HepG2 (cell line): ENCODE measurements around the gene TOMM20. TPM values are rescaled to one million over a fixed set of nuclear protein-coding genes. Genes with fewer than 3 reads are reported as not detected.
A peak's percentile ranks its signal among the peaks of the same experiment; 100 is the strongest.

ENCODE experiments used
- ARNT2 ChIP-seq: sonication (generic); formaldehyde crosslinking; IDR thresholded peaks from 2 replicates; pipeline ENCODE4 v1.8.0; 2022; ENCODE audit warnings: mild to moderate bottlenecking, low read depth, missing genetic modification reagents, moderate library complexity
- BCL3 ChIP-seq: sonication (generic); formaldehyde crosslinking; IDR thresholded peaks from 2 replicates; pipeline ENCODE4 v1.5.1; 2020; ENCODE audit warnings: mild to moderate bottlenecking, missing genetic modification reagents, moderate library complexity
- HNRNPL ChIP-seq: fragments of 200-400 bp; formaldehyde crosslinking; IDR thresholded peaks from 2 replicates; pipeline ENCODE4 v1.6.1; 2017; ENCODE audit warnings: mild to moderate bottlenecking, low read depth, low read length
- KMT2B ChIP-seq: IDR thresholded peaks from 2 replicates; pipeline ENCODE4 v1.6.1; 2016; ENCODE audit warnings: missing genetic modification reagents, missing compliant biosample characterization
- MLXIP ChIP-seq: sonication (generic); formaldehyde crosslinking; IDR thresholded peaks from 2 replicates; pipeline ENCODE4 v1.9.0; 2021; ENCODE audit warnings: missing genetic modification reagents, borderline replicate concordance
- NONO ChIP-seq, 2 experiments: fragments of 450-650 bp in 1 of 2; sonication (generic) in 1 of 2; formaldehyde crosslinking in 1 of 2; IDR thresholded peaks in 1 of 2; conservative IDR thresholded peaks in 1 of 2; 2 replicates each; pipeline versions ENCODE4 v1.6.1 to v1.8.0; 2017 to 2022; ENCODE audit warnings: mild to moderate bottlenecking in 1 of 2, missing genetic modification reagents in 1 of 2, moderate library complexity in 1 of 2
- ONECUT2 ChIP-seq: sonication (generic); formaldehyde crosslinking; IDR thresholded peaks from 2 replicates; pipeline ENCODE4 v1.4.0; 2020; ENCODE audit warnings: missing genetic modification reagents
- PBX3 ChIP-seq: sonication (generic); formaldehyde crosslinking; IDR thresholded peaks from 2 replicates; pipeline ENCODE4 v1.8.1; 2023; ENCODE audit warnings: missing genetic modification reagents, inconsistent platforms, borderline replicate concordance
- RERE ChIP-seq: IDR thresholded peaks from 2 replicates; pipeline ENCODE4 v1.6.1; 2016; ENCODE audit warnings: low read depth, missing genetic modification reagents, missing compliant biosample characterization
- SAFB2 ChIP-seq: sonication (generic); formaldehyde crosslinking; IDR thresholded peaks from 2 replicates; pipeline ENCODE4 v1.5.1; 2020; ENCODE audit warnings: missing genetic modification reagents, low read depth, mild to moderate bottlenecking, borderline replicate concordance
- SETDB1 ChIP-seq: sonication (generic); formaldehyde crosslinking; IDR thresholded peaks from 2 replicates; pipeline ENCODE4 v1.5.1; 2020; ENCODE audit warnings: missing genetic modification reagents, mild to moderate bottlenecking, borderline replicate concordance
- SRSF1 ChIP-seq: fragments of 200-400 bp; formaldehyde crosslinking; optimal IDR thresholded peaks from 2 replicates; pipeline ENCODE3; 2017; ENCODE audit warnings: mild to moderate bottlenecking, low read depth, low read length, moderate library complexity
- ZBTB42 ChIP-seq: sonication (generic); formaldehyde crosslinking; IDR thresholded peaks from 2 replicates; pipeline ENCODE4 v1.5.0; 2020; ENCODE audit warnings: mild to moderate bottlenecking, missing genetic modification reagents
- ZBTB7B ChIP-seq: sonication (generic); formaldehyde crosslinking; IDR thresholded peaks from 2 replicates; pipeline ENCODE4 v1.4.0; 2020; ENCODE audit warnings: missing genetic modification reagents
- ZC3H13 ChIP-seq: sonication (generic); formaldehyde crosslinking; IDR thresholded peaks from 2 replicates; pipeline ENCODE4 v1.8.1; 2023; ENCODE audit warnings: mild to moderate bottlenecking, missing genetic modification reagents, moderate library complexity
- ZFP82 ChIP-seq: sonication (generic); formaldehyde crosslinking; IDR thresholded peaks from 2 replicates; pipeline ENCODE4 v1.5.1; 2020; ENCODE audit warnings: mild to moderate bottlenecking, missing genetic modification reagents, borderline replicate concordance
- ZNF234 ChIP-seq: sonication (generic); formaldehyde crosslinking; conservative IDR thresholded peaks from 2 replicates; pipeline ENCODE4 v1.5.1; 2020; ENCODE audit warnings: mild to moderate bottlenecking, missing genetic modification reagents
- ZNF7 ChIP-seq: IDR thresholded peaks from 2 replicates; pipeline ENCODE4 v1.6.1; 2016; ENCODE audit warnings: missing biosample characterization, missing genetic modification reagents
- ZNF720 ChIP-seq: sonication (generic); formaldehyde crosslinking; IDR thresholded peaks from 2 replicates; pipeline ENCODE4 v1.4.0; 2020; ENCODE audit warnings: missing genetic modification reagents
- ZNF747 ChIP-seq: sonication (generic); formaldehyde crosslinking; IDR thresholded peaks from 2 replicates; pipeline ENCODE4 v1.8.1; 2023; ENCODE audit warnings: missing genetic modification reagents, mild to moderate bottlenecking, borderline replicate concordance
- polyA plus RNA-seq, 8 experiments: library from polyadenylated mRNA; depleted of rRNA in 3 of 8; stranded (reverse) in 7 of 8; unstranded in 1 of 8; fragments of >200 nt; fragmentation: Illumina TruSeq in 4 of 8; extraction: Trizol in 4 of 8; gene quantifications; 2 replicates each; pipeline versions ENCODE4 v1.2.1 to v1.2.3, GENCODE V29; 2011 to 2016; ENCODE audit warnings: low read depth in 4 of 8, missing spikeins in 1 of 8, mixed read lengths in 1 of 8; ENCODE audit not compliant: insufficient read depth in 1 of 8
- total RNA-seq, 5 experiments: library from RNA; depleted of rRNA; stranded (reverse); fragments of >200 nt; fragmentation: Illumina TruSeq; extraction: Trizol; gene quantifications; 2 replicates each; pipeline ENCODE4 v1.2.3, GENCODE V29; 2016; ENCODE audit warnings: low read depth in 1 of 5

The TOMM20 gene
- total and polyA plus RNA-seq, 2 of the 13 experiments (the other 11 are each of a cell fraction or from before 2014, with no cell fraction given), result 153 to 376 TPM

- TF ChIP-seq MLXIP (no peak), ZNF720 (CRISPR knock-in tag) (no peak), BCL3 (CRISPR knock-in tag) (no peak), KMT2B (CRISPR knock-in tag) (no peak), SAFB2 (CRISPR knock-in tag) (no peak), ZNF7 (CRISPR knock-in tag) (no peak), SETDB1 (CRISPR knock-in tag) (no peak), ARNT2 (CRISPR knock-in tag) (no peak), ONECUT2 (CRISPR knock-in tag) (peak; percentile 84), PBX3 (CRISPR knock-in tag) (no peak), HNRNPL (no peak), RERE (CRISPR knock-in tag) (no peak), SRSF1 (no peak), ZFP82 (CRISPR knock-in tag) (0 out of 2 replicates have a peak, but pooled peaks have one; percentile 20), ZBTB7B (CRISPR knock-in tag) (no peak), NONO (IDR thresholded peaks at IDR 0.05) (no peak), NONO (CRISPR knock-in tag; conservative IDR thresholded peaks at IDR 0.05) (no peak), ZNF234 (CRISPR knock-in tag) (no peak), ZNF747 (no peak), ZC3H13 (no peak), ZBTB42 (CRISPR knock-in tag) (no peak)
Measured at GRCh38 chr1:235074523-235075047, 54.1 kb downstream of the TOMM20 start (continued).
